ENCODE data around the gene TAS1R1. TPM values are rescaled to one million over a fixed set of nuclear protein-coding genes. Genes with fewer than 3 reads are reported as not detected.

The TAS1R1 gene
- polyA plus RNA-seq, 1 donor (not counting 4 experiments of a cell fraction or from before 2014, with no cell fraction given): not detected

- Histone ChIP-seq H3K4me2 (ENCODE audit: control insufficient read depth, extremely low read depth, insufficient read depth, low read depth, low read length) (no peak overlapping the region), H2AFZ (ENCODE audit: control insufficient read depth, low read length) (no peak overlapping the region), H3K9me1 (ENCODE audit: control insufficient read depth, extremely low read depth, insufficient read depth, low read length) (no peaks in the 10 kb centered on the region), H3K36me3 (ENCODE audit: control insufficient read depth in 2 of 2, extremely low read depth in 1 of 2, insufficient read depth in 2 of 2, low read length in 2 of 2) (peaks cover 13 to 17% of the 10 kb centered on the region in 2 experiments), H3K27ac (ENCODE audit: control insufficient read depth, insufficient read depth, low read length) (no peak overlapping the region), H3K4me3 (ENCODE audit: control insufficient read depth in 2 of 3, extremely low read depth in 1 of 3, insufficient read depth in 2 of 3, low read depth in 1 of 3, low read length in 3 of 3) (no peak overlapping the region), H4K20me1 (ENCODE audit: control insufficient read depth, extremely low read depth, insufficient read depth, low read length) (no peaks in the 10 kb centered on the region), H3K4me1 (ENCODE audit: control insufficient read depth, extremely low read depth, insufficient read depth, low read length) (peaks cover 11% of the 10 kb centered on the region), H3K9ac (ENCODE audit: control insufficient read depth, extremely low read depth, insufficient read depth, low read length) (no peak overlapping the region), H3K9me3 (ENCODE audit: control insufficient read depth, low read depth, low read length) (no peaks in the 10 kb centered on the region), H3K79me2 (ENCODE audit: control insufficient read depth, insufficient read depth, low read length) (peaks cover 24% of the 10 kb centered on the region), H3K27me3 (ENCODE audit: control insufficient read depth, extremely low read depth, insufficient read depth, low read length) (no peaks in the 10 kb centered on the region)
- dilution Hi-C loops (cut with MboI; ENCODE audit: extremely low pct_ligation_motif_present, low sequenced_read_pairs): no loop called here
- FAIRE-seq (no peak), DNase-seq (ENCODE audit: low read depth, low spot score) (no peak)
- TF ChIP-seq EZH2 (IDR thresholded peaks at IDR 0.05; ENCODE audit: low read length): no peak
- no peak for TF ChIP-seq CTCF (optimal IDR thresholded peaks at IDR 0.05 in 1 of 3, IDR thresholded peaks at IDR 0.05 in 1 of 3, conservative IDR thresholded peaks at IDR 0.05 in 1 of 3; ENCODE audit: extremely low read depth in 1 of 3, insufficient read depth in 2 of 3, low read length in 3 of 3)
Observed at GRCh38 chr1:6628971-6629479, 73.9 kb downstream of the TAS1R1 start.

Small RNA genes within 50 kb of the gene (small RNA-seq; reads per million reads assigned to genes)
- gene RNU6-731P (ENCODE audit: insufficient read length in 3 of 3, low read depth in 3 of 3, low replicate concordance in 1 of 3): 0 reads per million in 3 experiments

Other genes starting within 250 kb of the TAS1R1 start
- 195 to 349 TPM (median 226 TPM) in 3 replicates for gene ACOT7, start 161.5 kb upstream of the TAS1R1 start, polyA plus RNA-seq
- 30.1 to 51.6 TPM (median 33.9 TPM) in 3 replicates for gene HES2, start 135.4 kb upstream of the TAS1R1 start, polyA plus RNA-seq
- 0.47 to 3.6 TPM (median 1.2 TPM) in 3 replicates for gene ESPN, start 130.5 kb upstream of the TAS1R1 start, polyA plus RNA-seq
- gene TNFRSF25, start 89.1 kb upstream of the TAS1R1 start, polyA plus RNA-seq: 12.2 to 35.8 TPM (median 12.4 TPM) in 3 replicates
- 11.8 to 27.7 TPM (median 13.4 TPM) in 3 replicates for gene PLEKHG5, start 63.6 kb upstream of the TAS1R1 start, polyA plus RNA-seq
- 13.7 to 24.6 TPM (median 23.2 TPM) in 3 replicates for gene NOL9, start 794 bp upstream of the TAS1R1 start, polyA plus RNA-seq
- gene ZBTB48, start 24.7 kb downstream of the TAS1R1 start, polyA plus RNA-seq: 9.7 to 21.1 TPM (median 10.9 TPM) in 3 replicates
- gene KLHL21, start 47.6 kb downstream of the TAS1R1 start, polyA plus RNA-seq: 24.8 to 51.0 TPM (median 32.8 TPM) in 3 replicates
- 2.4 to 8.3 TPM (median 4.5 TPM) in 3 replicates for gene PHF13, start 58.4 kb downstream of the TAS1R1 start, polyA plus RNA-seq
- 5.1 to 6.0 TPM (median 5.1 TPM) in 3 replicates for gene THAP3, start 69.6 kb downstream of the TAS1R1 start, polyA plus RNA-seq
- gene DNAJC11, start 146.5 kb downstream of the TAS1R1 start, polyA plus RNA-seq: 20.5 to 53.1 TPM (median 40.8 TPM) in 3 replicates
- gene CAMTA1, start 230.1 kb downstream of the TAS1R1 start, polyA plus RNA-seq: 30.5 to 54.4 TPM (median 51.4 TPM) in 3 replicates